Myometrial cell (primary cell): Measurements from ENCODE around the gene KBTBD3. TPM values are rescaled to one million over a fixed set of nuclear protein-coding genes. Genes with fewer than 3 reads are reported as not detected.

ENCODE experiments used
- total RNA-seq: library from RNA; depleted of rRNA; stranded (reverse); fragments of >200 nt; gene quantifications from 2 replicates; pipeline ENCODE4 v1.2.3, GENCODE V29; 2015

The KBTBD3 gene
- 1.4 and 4.1 TPM in 2 replicates for total RNA-seq

GRCh38 chr11:106076919-106077608, at the start of gene KBTBD3:
Gene KBTBD3, minus strand, starts transcription at chr11:106077347. Its CDS starts 18,250 bp downstream, at chr11:106059097.

GRCh38 chr11:106077609-106078455, 685 bp upstream of the KBTBD3 start, which contains the start of gene AASDHPPT:
Gene AASDHPPT, plus strand, starts transcription at chr11:106077662. Its CDS starts 49 bp downstream, at chr11:106077711.

DNA sequence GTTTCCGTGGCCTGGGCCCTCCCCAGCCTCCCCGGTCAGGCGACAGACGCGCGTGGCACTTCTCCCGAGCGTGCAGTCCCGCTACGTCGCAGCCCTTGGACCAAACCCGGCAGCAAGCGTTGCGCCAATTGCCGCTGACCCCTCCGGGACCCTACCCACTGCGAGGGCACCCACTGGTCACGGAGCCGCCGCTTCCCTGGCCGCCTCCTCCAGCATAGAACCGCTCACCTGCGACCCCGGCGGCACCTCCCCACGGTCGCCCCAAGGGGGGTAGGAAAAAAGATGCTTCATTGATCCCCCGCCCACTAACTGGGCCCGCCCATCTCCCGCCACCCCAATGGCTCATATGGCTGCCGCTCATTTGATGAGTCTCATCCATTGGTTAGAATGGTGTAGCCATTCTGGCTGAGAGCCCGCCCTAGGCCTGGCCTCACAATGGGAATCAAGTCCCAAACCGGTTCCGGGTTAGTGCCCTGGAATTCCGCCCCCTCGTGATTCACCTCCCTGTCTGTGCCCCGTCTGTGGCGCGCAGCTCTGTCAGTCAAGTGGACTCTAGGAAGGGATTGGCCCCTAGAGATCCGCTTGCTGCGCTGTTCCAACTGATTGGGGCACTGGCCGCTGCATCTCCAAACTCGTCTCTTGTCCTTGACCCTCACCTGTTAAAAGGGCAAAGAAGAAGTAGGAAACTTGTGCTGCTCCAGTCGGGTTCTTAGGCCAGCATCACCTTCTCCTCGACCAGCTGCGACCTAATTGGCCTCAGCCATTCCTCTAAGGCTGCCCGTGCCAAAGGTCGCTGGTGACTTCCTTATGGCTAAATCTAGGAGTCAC, 55.0 kb downstream of the KBTBD3 start, which contains the start of gene MSANTD4:
MSANTD4 (minus strand) TSS at position 274 of the 828 bp plus-strand sequence. CDS start 11,323 bp downstream, outside the sequence.

Other genes starting within 250 kb of the KBTBD3 start
- gene MSANTD4, start 55.1 kb downstream of the KBTBD3 start, total RNA-seq: 15.0 and 22.0 TPM in 2 replicates
- 33.1 and 53.3 TPM in 2 replicates for gene AASDHPPT, start 315 bp upstream of the KBTBD3 start, total RNA-seq